CD14-positive monocyte (primary cell): ENCODE data around the gene SLC66A1. TPM values are rescaled to one million over a fixed set of nuclear protein-coding genes. Genes with fewer than 3 reads are reported as not detected.

Experiments
- DNase-seq, 3 donors: peaks; one replicate each; pipeline ENCODE4 v3.0.0-alpha.2; 2011 to 2022
- H2AFZ ChIP-seq: 2 replicates; pipeline ENCODE4 v1.6.0; 2012; ENCODE audit warnings: mild to moderate bottlenecking, low read depth, low read length, inconsistent platforms; ENCODE audit not compliant: insufficient read depth, poor library complexity, severe bottlenecking
- H3K27ac ChIP-seq, 2 donors: 1 replicate in 1 of 2; 2 replicates in 1 of 2; pipeline ENCODE4 v1.5.1; 2012 to 2013; ENCODE audit warnings: low read length in 2 of 2, control low read depth in 1 of 2, inconsistent platforms in 1 of 2, low read depth in 1 of 2, mild to moderate bottlenecking in 1 of 2
- H3K27me3 ChIP-seq, 2 donors: one replicate each; pipeline versions ENCODE4 v1.6.0 to v1.6.1; 2011 to 2013; ENCODE audit warnings: low read length in 2 of 2; ENCODE audit not compliant: control insufficient read depth in 2 of 2, insufficient read depth in 2 of 2
- H3K36me3 ChIP-seq, 2 donors: replicated peaks in 1 of 2; 1 replicate in 1 of 2; 2 replicates in 1 of 2; pipeline versions ENCODE4 v1.5.1 to v1.6.1; 2012 to 2013; ENCODE audit warnings: low read length in 2 of 2, control low read depth in 1 of 2, inconsistent platforms in 1 of 2, mild to moderate bottlenecking in 1 of 2; ENCODE audit not compliant: insufficient read depth in 2 of 2, control insufficient read depth in 1 of 2
- H3K4me1 ChIP-seq, 2 donors: 1 replicate in 1 of 2; 2 replicates in 1 of 2; pipeline versions ENCODE4 v1.5.1 to v1.6.1; 2012 to 2013; ENCODE audit warnings: low read length in 2 of 2, control low read depth in 1 of 2, inconsistent platforms in 1 of 2, mild to moderate bottlenecking in 1 of 2, moderate library complexity in 1 of 2; ENCODE audit not compliant: insufficient read depth in 2 of 2, control insufficient read depth in 1 of 2
- H3K4me2 ChIP-seq: replicated peaks from 2 replicates; pipeline ENCODE3; 2012; ENCODE audit warnings: low read length, moderate library complexity, mild to moderate bottlenecking; ENCODE audit not compliant: poor library complexity, severe bottlenecking; ENCODE audit errors: extremely low read depth
- H3K4me3 ChIP-seq, 3 experiments: fragments of 200-600 bp in 1 of 3; sonication (generic) in 1 of 3; replicated peaks in 1 of 3; 1 replicate in 2 of 3; 2 replicates in 1 of 3; pipeline ENCODE4 v1.5.1; 2011 to 2013; ENCODE audit warnings: low read length in 3 of 3, mild to moderate bottlenecking in 3 of 3, control low read depth in 2 of 3, low read depth in 2 of 3, inconsistent platforms in 1 of 3, moderate library complexity in 1 of 3
- H3K79me2 ChIP-seq: 2 replicates; pipeline ENCODE4 v1.6.0; 2012; ENCODE audit warnings: mild to moderate bottlenecking, control low read depth, inconsistent platforms, low read length, moderate library complexity; ENCODE audit not compliant: insufficient read depth
- H3K9ac ChIP-seq: 2 replicates; pipeline ENCODE4 v1.6.0; 2017; ENCODE audit warnings: low read length, mild to moderate bottlenecking; ENCODE audit not compliant: insufficient read depth, poor library complexity, severe bottlenecking
- H3K9me3 ChIP-seq, 2 donors: replicated peaks in 1 of 2; 1 replicate in 1 of 2; 2 replicates in 1 of 2; pipeline versions ENCODE4 v1.5.1 to v1.6.1; 2012 to 2013; ENCODE audit warnings: low read length in 2 of 2, control low read depth in 1 of 2; ENCODE audit not compliant: control insufficient read depth in 1 of 2, insufficient read depth in 1 of 2
- H4K20me1 ChIP-seq: 2 replicates; pipeline ENCODE4 v1.6.0; 2012; ENCODE audit warnings: mild to moderate bottlenecking, low read length, control low read depth, moderate library complexity; ENCODE audit not compliant: insufficient read depth
- H3K27ac Mint-ChIP-seq, 7 donors: one replicate each; pipeline ENCODE4 v1.8.0; 2020; ENCODE audit warnings: mild to moderate bottlenecking in 7 of 7, mixed read lengths in 7 of 7, moderate library complexity in 6 of 7, inconsistent platforms in 2 of 7
- H3K27me3 Mint-ChIP-seq, 3 donors: one replicate each; pipeline ENCODE4 v1.8.0; 2021 to 2022; ENCODE audit warnings: low read depth in 3 of 3, mild to moderate bottlenecking in 3 of 3, mixed read lengths in 3 of 3, moderate library complexity in 3 of 3, inconsistent platforms in 1 of 3
- H3K36me3 Mint-ChIP-seq, 2 donors: one replicate each; pipeline ENCODE4 v1.8.0; 2020; ENCODE audit warnings: mixed read lengths in 2 of 2, inconsistent platforms in 1 of 2, mild to moderate bottlenecking in 1 of 2
- H3K4me1 Mint-ChIP-seq: one replicate; pipeline ENCODE4 v1.8.0; 2020; ENCODE audit warnings: mild to moderate bottlenecking, mixed read lengths
- H3K4me3 Mint-ChIP-seq, 2 donors: one replicate each; pipeline ENCODE4 v1.8.0; 2020; ENCODE audit warnings: mild to moderate bottlenecking in 2 of 2, mixed read lengths in 2 of 2, moderate library complexity in 1 of 2
- H3K9me3 Mint-ChIP-seq, 7 donors: one replicate each; pipeline ENCODE4 v1.8.0; 2020 to 2022; ENCODE audit warnings: mixed read lengths in 7 of 7, mild to moderate bottlenecking in 6 of 7, moderate library complexity in 6 of 7, inconsistent platforms in 2 of 7
- CTCF ChIP-seq: fragments of 200-600 bp; IDR thresholded peaks from one replicate; pipeline ENCODE4 v1.8.0; 2022; ENCODE audit warnings: antibody characterized with exemption, mild to moderate bottlenecking
- WGBS: methylation state at CpG from one replicate; pipeline ENCODE4 v1.1.5; 2013; ENCODE audit warnings: missing lambda C conversion rate; ENCODE audit not compliant: insufficient coverage; 5-methylcytosine and 5-hydroxymethylcytosine counted together
- intact Hi-C, 2 donors: fragments of 100-400 bp; cut with micrococcal nuclease; formaldehyde crosslinking; loops; one replicate each; pipeline versions ENCODE4 v1.15.0 to v1.15.1; 2023
- polyA plus RNA-seq, 3 donors: library from polyadenylated mRNA; depleted of rRNA in 1 of 3; unstranded in 2 of 3; stranded (reverse) in 1 of 3; fragments of 300-500 nt in 2 of 3; fragments of >200 nt in 1 of 3; fragmentation: Illumina TruSeq in 2 of 3; gene quantifications; 1 replicate in 2 of 3; 2 replicates in 1 of 3; pipeline ENCODE4 v1.2.3, GENCODE V29; 2012 to 2021

SLC66A1 gene
- polyA plus RNA-seq, 3 donors: 9.1 to 21.1 (median 9.7) TPM

- no peak for DNase-seq
- Histone ChIP-seq H3K9ac (no peak overlapping the region), H3K27me3 (no peaks in the 10 kb centered on the region), H3K27ac (no peak overlapping the region), H3K79me2 (peaks cover 32% of the 10 kb centered on the region), H4K20me1 (peaks cover 100% of the 10 kb centered on the region), H2AFZ (no peak overlapping the region), H3K9me3 (no peaks in the 10 kb centered on the region), H3K4me2 (no peak overlapping the region), H3K36me3 (peaks cover 70 to 87% of the 10 kb centered on the region in 2 donors), H3K4me1 (peaks cover 0 to 22% of the 10 kb centered on the region in 2 donors), H3K4me3 (no peak overlapping the region)
- intact Hi-C loops: no loop called here
- peak overlapping the region in 2 of 7 donors; percentile 21 to 30 for H3K27ac Mint-ChIP-seq
- H3K36me3 Mint-ChIP-seq: peaks cover 70 to 86% of the 10 kb centered on the region in 2 donors
- 97% methylated on average over 10 of the region's 15 CpGs for WGBS
- no peak overlapping the region for H3K4me3 Mint-ChIP-seq
- no peaks in the 10 kb centered on the region for H3K9me3 Mint-ChIP-seq
- H3K4me1 Mint-ChIP-seq: peaks cover 23% of the 10 kb centered on the region
- peaks cover 0 to 3% (median 0%) of the 10 kb centered on the region in 3 donors for H3K27me3 Mint-ChIP-seq
- no peak for TF ChIP-seq CTCF
These were observed 61.3 kb downstream of the SLC66A1 start for GRCh38 chr1:19373211-19374082.

- H3K4me2 ChIP-seq: no peak overlapping the region
These were observed 62.1 kb downstream of the SLC66A1 start for GRCh38 chr1:19374083-19374801.

More at GRCh38 chr1:19374083-19374801, 62.1 kb downstream of the SLC66A1 start:
- H3K9ac ChIP-seq: no peak overlapping the region
- Mint-ChIP-seq H3K4me1 (peaks cover 23% of the 10 kb centered on the region), H3K36me3 (peaks cover 70 to 89% of the 10 kb centered on the region in 2 donors), H3K4me3 (no peak overlapping the region), H3K27ac (peak overlapping the region in 2 of 7 donors; percentile 30 to 37), H3K9me3 (peaks cover 0 to 3% (median 0%) of the 10 kb centered on the region in 7 donors), H3K27me3 (peaks cover 0 to 3% (median 0%) of the 10 kb centered on the region in 3 donors)
- peaks cover 0 to 22% of the 10 kb centered on the region in 2 donors for H3K4me1 ChIP-seq
- WGBS: 99% methylated on average over 11 of the region's 14 CpGs
- peak; percentile 24 for TF ChIP-seq CTCF
- H3K27me3 ChIP-seq: no peaks in the 10 kb centered on the region
- no peak overlapping the region for H3K27ac ChIP-seq
- H4K20me1 ChIP-seq: peaks cover 100% of the 10 kb centered on the region
- intact Hi-C loops: no loop called here
- peaks cover 25% of the 10 kb centered on the region for H3K79me2 ChIP-seq
- peaks cover 76 to 87% of the 10 kb centered on the region in 2 donors for H3K36me3 ChIP-seq
- no peak overlapping the region for H2AFZ ChIP-seq
- DNase-seq: no peak
- no peaks in the 10 kb centered on the region for H3K9me3 ChIP-seq
- H3K4me3 ChIP-seq: no peak overlapping the region
